Tibial artery (tissue), 4 donors: ENCODE measurements around the gene ALPL.

ENCODE experiments used
- DNase-seq, 2 donors: peaks; one replicate each; pipeline ENCODE4 v3.0.0-alpha.2; 2019
- H3K27ac ChIP-seq, 2 donors: fragments of 200-600 bp; sonication (generic) in 1 of 2; 1 replicate in 1 of 2; 2 replicates in 1 of 2; pipeline ENCODE4 v1.5.1; 2018 to 2019; ENCODE audit warnings: mild to moderate bottlenecking in 1 of 2
- H3K27me3 ChIP-seq, 2 donors: fragments of 200-600 bp; sonication (generic) in 1 of 2; one replicate each; pipeline versions ENCODE4 v1.5.1 to v1.6.0; 2016 to 2019
- H3K36me3 ChIP-seq, 3 donors: fragments of 200-600 bp; sonication (generic) in 2 of 3; one replicate each; pipeline ENCODE4 v1.5.1; 2016 to 2019; ENCODE audit warnings: mild to moderate bottlenecking in 2 of 3
- H3K4me1 ChIP-seq, 4 donors: fragments of 200-600 bp; sonication (generic) in 2 of 4; 1 replicate in 3 of 4; 2 replicates in 1 of 4; pipeline ENCODE4 v1.5.1; 2016 to 2019
- H3K4me3 ChIP-seq, 2 donors: fragments of 200-600 bp; sonication (generic) in 1 of 2; 1 replicate in 1 of 2; 2 replicates in 1 of 2; pipeline ENCODE4 v1.5.1; 2018 to 2019; ENCODE audit warnings: mild to moderate bottlenecking in 2 of 2
- H3K9me3 ChIP-seq, 3 donors: fragments of 200-600 bp; sonication (generic) in 1 of 3; one replicate each; pipeline ENCODE4 v1.5.1; 2016 to 2019
- CTCF ChIP-seq, 2 experiments: fragments of 200-600 bp in 1 of 2; fragments of 450-650 bp in 1 of 2; IDR thresholded peaks; one replicate each; pipeline ENCODE4 v1.5.1; 2017 to 2019; ENCODE audit warnings: antibody characterized with exemption in 2 of 2, mild to moderate bottlenecking in 1 of 2, moderate library complexity in 1 of 2
- intact Hi-C: fragments of 100-400 bp; cut with DNase I; formaldehyde crosslinking; loops from one replicate; pipeline ENCODE4 v1.15.0; 2023; ENCODE audit warnings: low total_unique reads

ALPL gene

GRCh38 chr1:21526441-21526840, 17.2 kb downstream of the ALPL start:
- H3K36me3 ChIP-seq, result no peaks in the 10 kb centered on the region
- intact Hi-C loops, result no loop called here
- no peaks in the 10 kb centered on the region for H3K9me3 ChIP-seq
- no peak overlapping the region for H3K27ac ChIP-seq
- H3K4me3 ChIP-seq, result no peak overlapping the region
- TF ChIP-seq CTCF (IDR thresholded peaks at IDR 0.05), result no peak
- H3K27me3 ChIP-seq, result peaks cover 0 to 15% of the 10 kb centered on the region in 2 donors
- DNase-seq, result no peak
- no peaks in the 10 kb centered on the region for H3K4me1 ChIP-seq

- peaks cover 0 to 4% (median 0%) of the 10 kb centered on the region in 4 donors for H3K4me1 ChIP-seq
- H3K36me3 ChIP-seq, result no peaks in the 10 kb centered on the region
- DNase-seq, result no peak
- H3K9me3 ChIP-seq, result no peaks in the 10 kb centered on the region
- no peak for TF ChIP-seq CTCF (IDR thresholded peaks at IDR 0.05)
- no peak overlapping the region for H3K4me3 ChIP-seq
- intact Hi-C loops, result no loop called here
- no peak overlapping the region for H3K27ac ChIP-seq
- H3K27me3 ChIP-seq, result peaks cover 0 to 36% of the 10 kb centered on the region in 2 donors
These were observed 21.3 kb downstream of the ALPL start for GRCh38 chr1:21530368-21531016.

- Histone ChIP-seq H3K27ac (no peak overlapping the region), H3K27me3 (peaks cover 0 to 36% of the 10 kb centered on the region in 2 donors), H3K36me3 (no peaks in the 10 kb centered on the region), H3K4me3 (no peak overlapping the region), H3K9me3 (no peaks in the 10 kb centered on the region), H3K4me1 (peaks cover 0 to 4% (median 0%) of the 10 kb centered on the region in 4 donors)
- no peak for TF ChIP-seq CTCF (IDR thresholded peaks at IDR 0.05)
- DNase-seq, result no peak
- intact Hi-C loops, result no loop called here
These were observed 22.0 kb downstream of the ALPL start for GRCh38 chr1:21531241-21531640.

GRCh38 chr1:21532496-21532895, 23.3 kb downstream of the ALPL start:
- DNase-seq, result no peak

GRCh38 chr1:21532992-21533534, 23.8 kb downstream of the ALPL start:
- Histone ChIP-seq H3K27me3 (peaks cover 0 to 38% of the 10 kb centered on the region in 2 donors), H3K9me3 (no peaks in the 10 kb centered on the region), H3K4me3 (no peak overlapping the region), H3K4me1 (peaks cover 0 to 12% (median 0%) of the 10 kb centered on the region in 4 donors), H3K27ac (no peak overlapping the region), H3K36me3 (no peaks in the 10 kb centered on the region)
- no peak for TF ChIP-seq CTCF (IDR thresholded peaks at IDR 0.05)
- no peak for DNase-seq
- intact Hi-C loops, result no loop called here

More at GRCh38 chr1:21532496-21532895, 23.3 kb downstream of the ALPL start:
- intact Hi-C loops, result no loop called here
- no peak for TF ChIP-seq CTCF (IDR thresholded peaks at IDR 0.05)
- H3K4me3 ChIP-seq, result no peak overlapping the region
- peaks cover 0 to 36% of the 10 kb centered on the region in 2 donors for H3K27me3 ChIP-seq
- peaks cover 0 to 7% (median 0%) of the 10 kb centered on the region in 4 donors for H3K4me1 ChIP-seq
- H3K36me3 ChIP-seq, result no peaks in the 10 kb centered on the region
- H3K9me3 ChIP-seq, result no peaks in the 10 kb centered on the region
- no peak overlapping the region for H3K27ac ChIP-seq
